ENCODE data around the gene FGFBP2. TPM values are rescaled to one million over a fixed set of nuclear protein-coding genes. Genes with fewer than 3 reads are reported as not detected.

Gene FGFBP2
- polyA plus RNA-seq, 3 donors: 0.61 to 1.1 TPM; not detected in 1

GRCh38 chr4:15947684-15948083 is 15.3 kb downstream of the FGFBP2 start:
- H3K4me3 ChIP-seq (replicated peaks in 1 of 3; ENCODE audit: low read depth in 2 of 3, low read length in 3 of 3): no peak overlapping the region
- no peaks in the 10 kb centered on the region for H3K36me3 Mint-ChIP-seq
- H3K9me3 Mint-ChIP-seq: peaks cover 0 to 2% (median 0%) of the 10 kb centered on the region in 7 donors
- H3K4me2 ChIP-seq (replicated peaks; ENCODE audit: extremely low read depth, low read length, poor library complexity, severe bottlenecking): no peak overlapping the region
- no peaks in the 10 kb centered on the region for H3K9me3 ChIP-seq (replicated peaks in 1 of 2; ENCODE audit: control insufficient read depth in 1 of 2, insufficient read depth in 1 of 2, low read length in 2 of 2)
- H3K36me3 ChIP-seq (replicated peaks in 1 of 2; ENCODE audit: control insufficient read depth in 1 of 2, insufficient read depth in 2 of 2, low read length in 2 of 2): no peaks in the 10 kb centered on the region
- TF ChIP-seq CTCF (IDR thresholded peaks at IDR 0.05): no peak
- no peak for DNase-seq
- no peak overlapping the region for H3K9ac ChIP-seq (ENCODE audit: insufficient read depth, low read length, poor library complexity, severe bottlenecking)
- H3K27me3 ChIP-seq (ENCODE audit: control insufficient read depth in 2 of 2, insufficient read depth in 2 of 2, low read length in 2 of 2): no peaks in the 10 kb centered on the region
- no peak overlapping the region for H3K27ac Mint-ChIP-seq
- peaks cover 12% of the 10 kb centered on the region for H3K4me1 Mint-ChIP-seq
- no peaks in the 10 kb centered on the region for H4K20me1 ChIP-seq (ENCODE audit: insufficient read depth, low read length)
- H3K4me3 Mint-ChIP-seq: no peak overlapping the region
- H3K4me1 ChIP-seq (ENCODE audit: control insufficient read depth in 1 of 2, insufficient read depth in 2 of 2, low read length in 2 of 2): peaks cover 12 to 14% of the 10 kb centered on the region in 2 donors
- no peak overlapping the region for H2AFZ ChIP-seq (ENCODE audit: insufficient read depth, low read depth, low read length, poor library complexity, severe bottlenecking)
- H3K27me3 Mint-ChIP-seq (ENCODE audit: low read depth in 3 of 3): peaks cover 0 to 5% (median 0%) of the 10 kb centered on the region in 3 donors
- intact Hi-C loops (cut with micrococcal nuclease): no loop called here
- no peak overlapping the region for H3K27ac ChIP-seq (ENCODE audit: low read depth in 1 of 2, low read length in 2 of 2)
- H3K79me2 ChIP-seq (ENCODE audit: insufficient read depth, low read length): no peaks in the 10 kb centered on the region
- WGBS (ENCODE audit: insufficient coverage): 100% methylated on average over 4 of the region's 8 CpGs

GRCh38 chr4:15945516-15945915 is 17.5 kb downstream of the FGFBP2 start:
- Histone ChIP-seq H3K9me3 (replicated peaks in 1 of 2; ENCODE audit: control insufficient read depth in 1 of 2, insufficient read depth in 1 of 2, low read length in 2 of 2) (no peaks in the 10 kb centered on the region), H3K9ac (ENCODE audit: insufficient read depth, low read length, poor library complexity, severe bottlenecking) (no peak overlapping the region), H3K4me1 (ENCODE audit: control insufficient read depth in 1 of 2, insufficient read depth in 2 of 2, low read length in 2 of 2) (peaks cover 12 to 14% of the 10 kb centered on the region in 2 donors), H3K36me3 (replicated peaks in 1 of 2; ENCODE audit: control insufficient read depth in 1 of 2, insufficient read depth in 2 of 2, low read length in 2 of 2) (no peaks in the 10 kb centered on the region), H2AFZ (ENCODE audit: insufficient read depth, low read depth, low read length, poor library complexity, severe bottlenecking) (no peak overlapping the region), H3K79me2 (ENCODE audit: insufficient read depth, low read length) (no peaks in the 10 kb centered on the region), H3K4me3 (replicated peaks in 1 of 3; ENCODE audit: low read depth in 2 of 3, low read length in 3 of 3) (no peak overlapping the region), H3K27ac (ENCODE audit: low read depth in 1 of 2, low read length in 2 of 2) (no peak overlapping the region), H3K4me2 (replicated peaks; ENCODE audit: extremely low read depth, low read length, poor library complexity, severe bottlenecking) (no peak overlapping the region), H4K20me1 (ENCODE audit: insufficient read depth, low read length) (no peaks in the 10 kb centered on the region), H3K27me3 (ENCODE audit: control insufficient read depth in 2 of 2, insufficient read depth in 2 of 2, low read length in 2 of 2) (no peaks in the 10 kb centered on the region)
- Mint-ChIP-seq H3K9me3 (peaks cover 0 to 2% (median 0%) of the 10 kb centered on the region in 7 donors), H3K4me3 (no peak overlapping the region), H3K27me3 (ENCODE audit: low read depth in 3 of 3) (peaks cover 0 to 4% (median 0%) of the 10 kb centered on the region in 3 donors), H3K27ac (no peak overlapping the region), H3K4me1 (peaks cover 12% of the 10 kb centered on the region), H3K36me3 (no peaks in the 10 kb centered on the region)
- intact Hi-C loops (cut with micrococcal nuclease): no loop called here
- peak; percentile 29 to 50 (median 45) for DNase-seq
- WGBS (ENCODE audit: insufficient coverage): no CpG with 5 or more reads among the region's 1 CpG
- TF ChIP-seq CTCF (IDR thresholded peaks at IDR 0.05): no peak

All from CD14-positive monocyte (primary cell).